OCI-LY3 (cell line): ENCODE data around the gene PLCE1.

ENCODE experiments used
- CTCF ChIP-seq: fragments of 200-600, 300-600 bp; sonication (generic); IDR thresholded peaks from 2 replicates; pipeline ENCODE4 v1.5.1; 2014; ENCODE audit warnings: antibody characterized with exemption, low read length, low read depth
- EZH2phosphoT487 ChIP-seq: fragments of 200-600 bp; shearing (Covaris generic); IDR thresholded peaks from 2 replicates; pipeline ENCODE4 v1.6.1; 2018; ENCODE audit warnings: antibody characterized with exemption, mixed run types, low read depth

GRCh38 chr10:93999401-93999851, 5.7 kb downstream of the PLCE1 start:
- no peak for TF ChIP-seq CTCF
- TF ChIP-seq EZH2phosphoT487, result no peak
